ENCODE data around the gene MYOZ3. TPM values are rescaled to one million over a fixed set of nuclear protein-coding genes. Genes with fewer than 3 reads are reported as not detected.

Gene MYOZ3
- total RNA-seq, 2 donors from 2014 or later = 0.12 to 0.32 TPM

GRCh38 chr5:150628936-150629485, 32.0 kb upstream of the MYOZ3 start:
- H3K27me3 ChIP-seq = no peaks in the 10 kb centered on the region
- no peak overlapping the region for H3K4me3 ChIP-seq
- H3K36me3 ChIP-seq = no peaks in the 10 kb centered on the region
- no peak for TF ChIP-seq CTCF (IDR thresholded peaks at IDR 0.05)
- no peak overlapping the region for H3K9ac ChIP-seq (ENCODE audit: low read depth in 2 of 2, low read length in 2 of 2)
- no peaks in the 10 kb centered on the region for H3K9me3 ChIP-seq
- no peak overlapping the region for H3K27ac ChIP-seq
- no peak for DNase-seq
- intact Hi-C loops (cut with DNase I) = no loop called here
- H3K4me1 ChIP-seq = no peaks in the 10 kb centered on the region

GRCh38 chr5:150630016-150630415, 31.0 kb upstream of the MYOZ3 start:
- Histone ChIP-seq H3K36me3 (no peaks in the 10 kb centered on the region), H3K27ac (no peak overlapping the region), H3K4me3 (no peak overlapping the region), H3K4me1 (no peaks in the 10 kb centered on the region), H3K9ac (ENCODE audit: low read depth in 2 of 2, low read length in 2 of 2) (no peak overlapping the region), H3K27me3 (no peaks in the 10 kb centered on the region), H3K9me3 (no peaks in the 10 kb centered on the region)
- intact Hi-C loops (cut with DNase I) = no loop called here
- DNase-seq = no peak
- no peak for TF ChIP-seq CTCF (IDR thresholded peaks at IDR 0.05)

- TF ChIP-seq CTCF (IDR thresholded peaks at IDR 0.05) = no peak
- intact Hi-C loops (cut with DNase I) = no loop called here
- H3K27me3 ChIP-seq = no peaks in the 10 kb centered on the region
- no peaks in the 10 kb centered on the region for H3K9me3 ChIP-seq
- H3K27ac ChIP-seq = no peak overlapping the region
- H3K4me3 ChIP-seq = no peak overlapping the region
- H3K36me3 ChIP-seq = no peaks in the 10 kb centered on the region
- no peak overlapping the region for H3K9ac ChIP-seq (ENCODE audit: low read depth in 2 of 2, low read length in 2 of 2)
- DNase-seq = no peak
- no peaks in the 10 kb centered on the region for H3K4me1 ChIP-seq
Measured at GRCh38 chr5:150630461-150631325, 30.4 kb upstream of the MYOZ3 start.

GRCh38 chr5:150631326-150631701, 29.7 kb upstream of the MYOZ3 start:
- Histone ChIP-seq H3K27ac (no peak overlapping the region), H3K27me3 (no peaks in the 10 kb centered on the region), H3K36me3 (no peaks in the 10 kb centered on the region), H3K4me3 (no peak overlapping the region), H3K9me3 (no peaks in the 10 kb centered on the region), H3K9ac (ENCODE audit: low read depth in 2 of 2, low read length in 2 of 2) (no peak overlapping the region), H3K4me1 (no peaks in the 10 kb centered on the region)
- no peak for TF ChIP-seq CTCF (IDR thresholded peaks at IDR 0.05)
- DNase-seq = no peak
- intact Hi-C loops (cut with DNase I) = no loop called here

GRCh38 chr5:150632305-150633160, 28.5 kb upstream of the MYOZ3 start:
- H3K36me3 ChIP-seq = no peaks in the 10 kb centered on the region
- no peak for TF ChIP-seq CTCF (IDR thresholded peaks at IDR 0.05)
- no peak overlapping the region for H3K9ac ChIP-seq (ENCODE audit: low read depth in 2 of 2, low read length in 2 of 2)
- no peaks in the 10 kb centered on the region for H3K4me1 ChIP-seq
- H3K27me3 ChIP-seq = no peaks in the 10 kb centered on the region
- intact Hi-C loops (cut with DNase I) = no loop called here
- no peak for DNase-seq
- H3K4me3 ChIP-seq = no peak overlapping the region
- no peaks in the 10 kb centered on the region for H3K9me3 ChIP-seq
- H3K27ac ChIP-seq = no peak overlapping the region
